SH-SY5Y (cell line): Measurements from ENCODE around the gene ADGRG6.

ENCODE experiments used
- GATA2 ChIP-seq: IDR thresholded peaks from 2 replicates; pipeline ENCODE4 v1.6.1; 2011; ENCODE audit warnings: mild to moderate bottlenecking, low read depth, low read length
- GATA3 ChIP-seq: IDR thresholded peaks from 2 replicates; pipeline ENCODE4 v1.6.1; 2011; ENCODE audit warnings: low read depth, mild to moderate bottlenecking, low read length, moderate library complexity

The ADGRG6 gene

GRCh38 chr6:142457638-142458406 is 156.0 kb downstream of the ADGRG6 start:
- TF ChIP-seq GATA3 (no peak), GATA2 (no peak)

GRCh38 chr6:142458836-142459235 is 157.0 kb downstream of the ADGRG6 start:
- TF ChIP-seq GATA3 (no peak), GATA2 (no peak)

GRCh38 chr6:142459271-142459670 is 157.5 kb downstream of the ADGRG6 start:
- TF ChIP-seq GATA3 (no peak), GATA2 (no peak)

GRCh38 chr6:142462260-142462659 is 160.5 kb downstream of the ADGRG6 start:
- TF ChIP-seq GATA3 (no peak), GATA2 (no peak)

- TF ChIP-seq GATA2 (no peak), GATA3 (no peak)
Observed at GRCh38 chr6:142463988-142464387, 162.2 kb downstream of the ADGRG6 start.

- TF ChIP-seq GATA3 (no peak), GATA2 (no peak)
Observed at GRCh38 chr6:142469220-142469619, 167.4 kb downstream of the ADGRG6 start.

GRCh38 chr6:142470421-142470820 is 168.6 kb downstream of the ADGRG6 start:
- TF ChIP-seq GATA3 (no peak), GATA2 (no peak)

- TF ChIP-seq GATA3 (no peak), GATA2 (no peak)
Observed at GRCh38 chr6:142474531-142475289, 172.9 kb downstream of the ADGRG6 start.

GRCh38 chr6:142476452-142476851 is 174.6 kb downstream of the ADGRG6 start:
- TF ChIP-seq GATA3 (no peak), GATA2 (no peak)

- no peak for TF ChIP-seq GATA2
Observed at GRCh38 chr6:142478117-142478516, 176.3 kb downstream of the ADGRG6 start.

GRCh38 chr6:142481466-142481865 is 179.7 kb downstream of the ADGRG6 start:
- no peak for TF ChIP-seq GATA3

- TF ChIP-seq GATA3 (no peak), GATA2 (no peak)
Observed at GRCh38 chr6:142482249-142482648, 180.4 kb downstream of the ADGRG6 start.

GRCh38 chr6:142482974-142483373 is 181.2 kb downstream of the ADGRG6 start:
- TF ChIP-seq GATA3 (no peak), GATA2 (no peak)

- no peak for TF ChIP-seq GATA2
- TF ChIP-seq GATA3, result no peak
Observed at GRCh38 chr6:142485256-142485655, 183.4 kb downstream of the ADGRG6 start.
